ENCODE data around the gene AUH.

DNA sequence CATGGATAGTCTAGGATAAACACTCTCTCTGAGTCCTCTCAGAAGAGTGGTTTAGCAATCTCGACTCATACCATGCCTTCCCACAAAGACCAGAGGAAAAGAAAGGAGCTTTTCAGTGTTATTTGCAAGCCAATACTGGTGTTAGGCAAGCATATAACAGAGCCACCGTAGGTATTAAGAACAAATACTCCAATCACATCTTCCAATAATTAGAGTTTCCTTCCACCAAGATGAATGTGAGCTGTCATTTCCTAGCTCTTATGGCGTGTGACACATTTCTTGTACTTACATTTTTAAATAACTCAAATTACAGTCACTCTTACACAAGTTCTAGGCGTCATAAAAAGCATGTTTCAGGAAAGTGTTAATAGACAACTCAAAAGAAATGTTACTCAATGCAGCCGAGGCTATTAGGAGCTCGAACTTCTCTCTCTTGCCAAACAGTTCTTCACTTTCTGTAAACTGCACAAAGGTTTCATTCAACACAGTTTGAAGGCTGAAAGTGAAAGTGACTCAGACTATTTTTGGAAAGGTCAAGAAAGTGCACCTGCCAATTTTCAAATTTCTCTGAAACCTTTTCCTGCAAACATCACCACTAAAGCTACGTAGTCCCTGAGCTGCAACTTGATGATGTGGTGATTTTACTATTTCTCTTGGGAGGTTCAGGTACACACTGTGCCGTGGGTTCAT, 153.8 kb downstream of the AUH start:
- TF ChIP-seq, protein P1, sequence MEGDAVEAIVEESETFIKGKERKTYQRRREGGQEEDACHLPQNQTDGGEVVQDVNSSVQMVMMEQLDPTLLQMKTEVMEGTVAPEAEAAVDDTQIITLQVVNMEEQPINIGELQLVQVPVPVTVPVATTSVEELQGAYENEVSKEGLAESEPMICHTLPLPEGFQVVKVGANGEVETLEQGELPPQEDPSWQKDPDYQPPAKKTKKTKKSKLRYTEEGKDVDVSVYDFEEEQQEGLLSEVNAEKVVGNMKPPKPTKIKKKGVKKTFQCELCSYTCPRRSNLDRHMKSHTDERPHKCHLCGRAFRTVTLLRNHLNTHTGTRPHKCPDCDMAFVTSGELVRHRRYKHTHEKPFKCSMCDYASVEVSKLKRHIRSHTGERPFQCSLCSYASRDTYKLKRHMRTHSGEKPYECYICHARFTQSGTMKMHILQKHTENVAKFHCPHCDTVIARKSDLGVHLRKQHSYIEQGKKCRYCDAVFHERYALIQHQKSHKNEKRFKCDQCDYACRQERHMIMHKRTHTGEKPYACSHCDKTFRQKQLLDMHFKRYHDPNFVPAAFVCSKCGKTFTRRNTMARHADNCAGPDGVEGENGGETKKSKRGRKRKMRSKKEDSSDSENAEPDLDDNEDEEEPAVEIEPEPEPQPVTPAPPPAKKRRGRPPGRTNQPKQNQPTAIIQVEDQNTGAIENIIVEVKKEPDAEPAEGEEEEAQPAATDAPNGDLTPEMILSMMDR (IDR thresholded peaks at IDR 0.05): no peak
- TF ChIP-seq POLR2A (IDR thresholded peaks at IDR 0.05): no peak

Data from esophagus squamous epithelium (tissue), 4 donors.